H9 (cell line): ENCODE data around the gene EIF2S3B. TPM values are rescaled to one million over a fixed set of nuclear protein-coding genes. Genes with fewer than 3 reads are reported as not detected.
"Not testable (repeated sequence)": the region's sequence is repeated elsewhere in the genome, so short reads cannot be mapped to it uniquely, and the experiment has no call there.

Experiments used
- DNase-seq: peaks from one replicate; pipeline ENCODE4 v3.0.0-alpha.2; 2017
- H2AFZ ChIP-seq: one replicate; pipeline ENCODE4 v1.6.1; 2013; ENCODE audit warnings: mild to moderate bottlenecking, low read length, control low read depth, moderate library complexity
- H2AK5ac ChIP-seq: 2 replicates; pipeline ENCODE4 v1.6.1; 2013; ENCODE audit warnings: low read length, control low read depth, mixed read lengths; ENCODE audit not compliant: insufficient read length
- H2BK120ac ChIP-seq: one replicate; pipeline ENCODE4 v1.6.1; 2013; ENCODE audit warnings: low read depth, mild to moderate bottlenecking, low read length, control low read depth, inconsistent platforms; ENCODE audit not compliant: poor library complexity, severe bottlenecking
- H2BK12ac ChIP-seq: 2 replicates; pipeline ENCODE4 v1.6.1; 2013; ENCODE audit warnings: low read length, control low read depth, mixed read lengths, low read depth; ENCODE audit not compliant: insufficient read length
- H2BK15ac ChIP-seq: 2 replicates; pipeline ENCODE4 v1.6.1; 2013; ENCODE audit warnings: low read depth, low read length, control low read depth
- H2BK20ac ChIP-seq: one replicate; pipeline ENCODE4 v1.6.1; 2013; ENCODE audit warnings: low read depth, mild to moderate bottlenecking, low read length, control low read depth, inconsistent platforms; ENCODE audit not compliant: poor library complexity, severe bottlenecking
- H2BK5ac ChIP-seq: 2 replicates; pipeline ENCODE4 v1.6.1; 2013; ENCODE audit warnings: low read length, control low read depth, mixed read lengths; ENCODE audit not compliant: insufficient read length
- H3K14ac ChIP-seq: 2 replicates; pipeline ENCODE4 v1.6.1; 2013; ENCODE audit warnings: low read length, control low read depth; ENCODE audit not compliant: insufficient read depth
- H3K18ac ChIP-seq: 2 replicates; pipeline ENCODE4 v1.6.1; 2013; ENCODE audit warnings: low read depth, mild to moderate bottlenecking, mixed read lengths, low read length, control low read depth; ENCODE audit not compliant: insufficient read length
- H3K23ac ChIP-seq: 2 replicates; pipeline ENCODE4 v1.6.1; 2013; ENCODE audit warnings: low read length, control low read depth, mixed read lengths, low read depth; ENCODE audit not compliant: insufficient read length
- H3K23me2 ChIP-seq: 2 replicates; pipeline ENCODE4 v1.6.1; 2013; ENCODE audit warnings: low read depth, mild to moderate bottlenecking, mixed read lengths, low read length, control low read depth; ENCODE audit not compliant: insufficient read length, poor library complexity, severe bottlenecking
- H3K27ac ChIP-seq: 2 replicates; pipeline ENCODE4 v1.5.1; 2013; ENCODE audit warnings: low read length, control low read depth, mixed read lengths, low read depth; ENCODE audit not compliant: insufficient read length
- H3K27me3 ChIP-seq: 2 replicates; pipeline ENCODE4 v1.6.1; 2013; ENCODE audit warnings: low read length, control low read depth, inconsistent platforms; ENCODE audit not compliant: insufficient read depth
- H3K4ac ChIP-seq: 2 replicates; pipeline ENCODE4 v1.6.1; 2013; ENCODE audit warnings: low read depth, mild to moderate bottlenecking, control low read depth, inconsistent platforms, low read length, moderate library complexity
- H3K4me1 ChIP-seq: 2 replicates; pipeline ENCODE4 v1.6.1; 2013; ENCODE audit warnings: low read length, control low read depth, inconsistent platforms; ENCODE audit not compliant: insufficient read depth
- H3K4me2 ChIP-seq: 2 replicates; pipeline ENCODE4 v1.6.1; 2013; ENCODE audit warnings: low read length, control low read depth, mixed read lengths; ENCODE audit not compliant: insufficient read length, insufficient read depth
- H3K56ac ChIP-seq: 2 replicates; pipeline ENCODE4 v1.6.1; 2013; ENCODE audit warnings: low read depth, mild to moderate bottlenecking, mixed read lengths, low read length, control low read depth; ENCODE audit not compliant: insufficient read length
- H3K79me1 ChIP-seq: 2 replicates; pipeline ENCODE4 v1.6.1; 2013; ENCODE audit warnings: low read depth, mild to moderate bottlenecking, moderate library complexity, low read length, control low read depth, inconsistent platforms; ENCODE audit not compliant: insufficient read depth, poor library complexity, severe bottlenecking
- H3K79me2 ChIP-seq: 2 replicates; pipeline ENCODE4 v1.6.1; 2013; ENCODE audit warnings: low read length, control low read depth, inconsistent platforms; ENCODE audit not compliant: insufficient read depth
- H3K9ac ChIP-seq: 2 replicates; pipeline ENCODE4 v1.6.1; 2013; ENCODE audit warnings: low read length, control low read depth, mixed read lengths; ENCODE audit not compliant: insufficient read length; ENCODE audit errors: extremely low read depth
- H3K9me3 ChIP-seq: one replicate; pipeline ENCODE4 v1.6.1; 2013; ENCODE audit warnings: low read depth, low read length, inconsistent platforms; ENCODE audit not compliant: control insufficient read depth
- H3T11ph ChIP-seq: one replicate; pipeline ENCODE4 v1.6.1; 2013; ENCODE audit warnings: mild to moderate bottlenecking, low read length, control low read depth, inconsistent platforms
- H4K20me1 ChIP-seq: one replicate; pipeline ENCODE4 v1.6.1; 2013; ENCODE audit not compliant: control insufficient read depth, insufficient read length, insufficient read depth
- H4K5ac ChIP-seq: 2 replicates; pipeline ENCODE4 v1.6.1; 2013; ENCODE audit warnings: low read depth, mild to moderate bottlenecking, mixed read lengths, low read length, control low read depth; ENCODE audit not compliant: insufficient read length
- H4K8ac ChIP-seq: replicated peaks from 2 replicates; pipeline ENCODE4 v1.6.1; 2013; ENCODE audit warnings: low read length, control low read depth, mixed read lengths, low read depth; ENCODE audit not compliant: insufficient read length
- H4K91ac ChIP-seq: 2 replicates; pipeline ENCODE4 v1.6.1; 2013; ENCODE audit warnings: low read depth, mild to moderate bottlenecking, moderate library complexity, mixed read lengths, low read length, control low read depth; ENCODE audit not compliant: insufficient read length
- H3K27ac Mint-ChIP-seq, 3 experiments: 2 replicates in 2 of 3; 3 replicates in 1 of 3; pipeline ENCODE4 v1.8.0; 2020 to 2021; ENCODE audit warnings: mixed read lengths in 3 of 3, mild to moderate bottlenecking in 1 of 3, moderate library complexity in 1 of 3
- H3K27me3 Mint-ChIP-seq: 2 replicates; pipeline ENCODE4 v1.8.0; 2021; ENCODE audit warnings: low read depth, mild to moderate bottlenecking, moderate library complexity, mixed read lengths
- H3K36me3 Mint-ChIP-seq, 3 experiments: 2 replicates in 2 of 3; 3 replicates in 1 of 3; pipeline ENCODE4 v1.8.0; 2020 to 2021; ENCODE audit warnings: low read depth in 3 of 3, mixed read lengths in 3 of 3; ENCODE audit not compliant: insufficient read depth in 1 of 3
- H3K4me1 Mint-ChIP-seq, 2 experiments: 2 replicates each; pipeline ENCODE4 v1.8.0; 2020; ENCODE audit warnings: mixed read lengths in 2 of 2
- H3K4me3 Mint-ChIP-seq, 2 experiments: 2 replicates in 1 of 2; 3 replicates in 1 of 2; pipeline ENCODE4 v1.8.0; 2020 to 2021; ENCODE audit warnings: mild to moderate bottlenecking in 2 of 2, mixed read lengths in 2 of 2, moderate library complexity in 1 of 2
- H3K9me3 Mint-ChIP-seq, 2 experiments: 2 replicates in 1 of 2; 3 replicates in 1 of 2; pipeline ENCODE4 v1.8.0; 2020; ENCODE audit warnings: mild to moderate bottlenecking in 2 of 2, mixed read lengths in 2 of 2, moderate library complexity in 1 of 2
- WGBS: extraction: QIAGEN DNeasy Blood & Tissue Kit; methylation state at CpG from one replicate; pipeline ENCODE4 v1.1.7; 2013; ENCODE audit warnings: missing lambda C conversion rate, low lambda C conversion rate, mixed read lengths; ENCODE audit not compliant: insufficient read length; ENCODE audit errors: extremely low coverage; 5-methylcytosine and 5-hydroxymethylcytosine counted together
- total RNA-seq: library from RNA; stranded (reverse); gene quantifications from 2 replicates; pipeline ENCODE4 v1.2.1, GENCODE V29; 2021

EIF2S3B gene
- total RNA-seq, 1 experiment from 2014 or later, result 2.1 TPM

- Mint-ChIP-seq H3K36me3 (peaks cover 2 to 12% (median 5%) of the 10 kb centered on the region in 3 experiments; a peak in 5 of 7 replicates), H3K9me3 (peaks cover 13 to 29% of the 10 kb centered on the region in 2 experiments)
- H3K27ac ChIP-seq, H3K18ac ChIP-seq, H2BK120ac ChIP-seq, H4K5ac ChIP-seq, H2BK15ac ChIP-seq, H3K79me2 ChIP-seq, H3K27ac Mint-ChIP-seq, H4K20me1 ChIP-seq, H3K9ac ChIP-seq, H3K14ac ChIP-seq, H3K9me3 ChIP-seq, H2BK5ac ChIP-seq, H4K91ac ChIP-seq, H3K56ac ChIP-seq, H3K23ac ChIP-seq, H3K23me2 ChIP-seq, H3K4ac ChIP-seq, H4K8ac ChIP-seq, DNase-seq, H3T11ph ChIP-seq, H3K4me1 ChIP-seq, H2AFZ ChIP-seq, H2AK5ac ChIP-seq, H3K27me3 ChIP-seq, H3K4me2 ChIP-seq, H3K27me3 Mint-ChIP-seq, H3K4me1 Mint-ChIP-seq, H3K4me3 Mint-ChIP-seq, H3K79me1 ChIP-seq, H2BK20ac ChIP-seq, H2BK12ac ChIP-seq: not testable (repeated sequence)
- WGBS, result no CpG with 5 or more reads among the region's 2 CpGs
Observed at GRCh38 chr12:10481901-10482300, 23.8 kb upstream of the EIF2S3B start.

GRCh38 chr12:10487328-10487727 is 18.4 kb upstream of the EIF2S3B start:
- not testable (repeated sequence) for H3K9ac ChIP-seq, H3K9me3 ChIP-seq, H3K27me3 ChIP-seq, H3K14ac ChIP-seq, DNase-seq, H3K27me3 Mint-ChIP-seq, H3K18ac ChIP-seq, H2BK20ac ChIP-seq, H4K5ac ChIP-seq, H3K23me2 ChIP-seq, H4K8ac ChIP-seq, H3K79me2 ChIP-seq, H2AFZ ChIP-seq, H2BK5ac ChIP-seq, H3K56ac ChIP-seq, H3K4ac ChIP-seq, H3K4me1 Mint-ChIP-seq, H3K27ac ChIP-seq, H3K4me2 ChIP-seq, H4K20me1 ChIP-seq, H2BK120ac ChIP-seq, H3K23ac ChIP-seq, H3K27ac Mint-ChIP-seq, H3T11ph ChIP-seq, H3K79me1 ChIP-seq, H3K4me1 ChIP-seq, H2AK5ac ChIP-seq, H3K4me3 Mint-ChIP-seq, H2BK12ac ChIP-seq, H3K36me3 Mint-ChIP-seq, H4K91ac ChIP-seq, H3K9me3 Mint-ChIP-seq, H2BK15ac ChIP-seq
- WGBS, result no CpG with 5 or more reads among the region's 2 CpGs
